Right atrium auricular region (tissue), 2 donors: ENCODE data around the gene SORBS1. TPM values are rescaled to one million over a fixed set of nuclear protein-coding genes. Genes with fewer than 3 reads are reported as not detected.

Experiments used
- DNase-seq: peaks from one replicate; pipeline ENCODE4 v3.0.0-alpha.2; 2019; ENCODE audit warnings: low spot score
- H3K27ac ChIP-seq, 2 donors: fragments of 200-600 bp; sonication (generic); 1 replicate in 1 of 2; 2 replicates in 1 of 2; pipeline ENCODE4 v1.5.1; 2016 to 2019
- H3K27me3 ChIP-seq, 2 donors: fragments of 200-600 bp; sonication (generic); one replicate each; pipeline versions ENCODE4 v1.5.1 to v1.6.0; 2017 to 2019
- H3K36me3 ChIP-seq: fragments of 200-600 bp; sonication (generic); one replicate; pipeline ENCODE4 v1.5.1; 2016
- H3K4me1 ChIP-seq, 2 donors: fragments of 200-600 bp; sonication (generic); one replicate each; pipeline versions ENCODE4 v1.5.1 to v1.6.0; 2017 to 2019
- H3K4me3 ChIP-seq, 2 donors: fragments of 200-600 bp; sonication (generic); 1 replicate in 1 of 2; 2 replicates in 1 of 2; pipeline ENCODE4 v1.5.1; 2017 to 2019; ENCODE audit warnings: mild to moderate bottlenecking in 1 of 2, moderate library complexity in 1 of 2
- H3K9me3 ChIP-seq, 2 donors: fragments of 200-600 bp; sonication (generic); one replicate each; pipeline ENCODE4 v1.5.1; 2019
- CTCF ChIP-seq, 2 donors: fragments of 200-600 bp; sonication (generic); IDR thresholded peaks; one replicate each; pipeline ENCODE4 v1.5.1; 2019; ENCODE audit warnings: antibody characterized with exemption in 2 of 2
- total RNA-seq, 2 donors: library from RNA; depleted of rRNA; stranded (reverse); fragments of >200 nt; gene quantifications; one replicate each; pipeline ENCODE4 v1.1.0, GENCODE V29; 2016

SORBS1 gene
- total RNA-seq, 2 donors from 2014 or later, result 742 to 815 TPM

- Histone ChIP-seq H3K36me3 (peaks cover 52% of the 10 kb centered on the region), H3K4me1 (peaks cover 0 to 65% of the 10 kb centered on the region in 2 donors)
Observed at GRCh38 chr10:95261926-95262325, 299.2 kb downstream of the SORBS1 start.

More at GRCh38 chr10:95261926-95262325, 299.2 kb downstream of the SORBS1 start:
- Histone ChIP-seq H3K27ac (peak overlapping the region in 1 of 2 donors; percentile 73), H3K4me3 (no peak overlapping the region), H3K9me3 (no peaks in the 10 kb centered on the region), H3K27me3 (no peaks in the 10 kb centered on the region)
- DNase-seq, result peak; percentile 47
- no peak for TF ChIP-seq CTCF (IDR thresholded peaks at IDR 0.05)

Other genes starting within 250 kb of the SORBS1 start
- 10 to 100 TPM; 13.7 to 17.6 TPM for gene ALDH18A1, start 95.3 kb upstream of the SORBS1 start, total RNA-seq
- 10 to 100 TPM; 14.1 to 15.6 TPM for gene TCTN3, start 132.6 kb upstream of the SORBS1 start, total RNA-seq
- 10 to 100 TPM; 12.3 to 15.0 TPM for gene ENTPD1, start 194.8 kb upstream of the SORBS1 start, total RNA-seq